DND-41 (cell line): ENCODE measurements around the gene SIN3B.

Source experiments
- ATAC-seq: fragments of 200-7000 bp; cut with Tn5 transposase; 3 replicates; pipeline ENCODE4 v1.9.1; 2021; ENCODE audit warnings: low read depth; ENCODE audit not compliant: insufficient read depth
- DNase-seq: peaks from one replicate; pipeline ENCODE4 v3.0.0-alpha.2; 2020
- H2AFZ ChIP-seq: 2 replicates; pipeline ENCODE4 v1.6.0; 2012; ENCODE audit warnings: low read depth, low read length
- H3K27ac ChIP-seq: 2 replicates; pipeline ENCODE4 v1.5.1; 2012; ENCODE audit warnings: low read length, inconsistent platforms
- H3K27me3 ChIP-seq: fragments of 200-600 bp; sonication (generic); 2 replicates; pipeline ENCODE4 v1.6.0; 2012; ENCODE audit warnings: low read length, mild to moderate bottlenecking, inconsistent platforms; ENCODE audit not compliant: insufficient read depth, poor library complexity
- H3K36me3 ChIP-seq: 2 replicates; pipeline ENCODE4 v1.5.1; 2012; ENCODE audit warnings: low read length, inconsistent platforms; ENCODE audit not compliant: insufficient read depth
- H3K4me1 ChIP-seq: 2 replicates; pipeline ENCODE4 v1.5.1; 2012; ENCODE audit warnings: mild to moderate bottlenecking, low read length; ENCODE audit not compliant: insufficient read depth
- H3K4me2 ChIP-seq: 2 replicates; pipeline ENCODE4 v1.6.0; 2012; ENCODE audit warnings: mild to moderate bottlenecking, moderate library complexity, low read length, inconsistent platforms; ENCODE audit not compliant: insufficient read depth
- H3K4me3 ChIP-seq, 2 experiments: fragments of 200-600 bp in 1 of 2; shearing (Covaris generic) in 1 of 2; 2 replicates each; pipeline ENCODE4 v1.5.1; 2012 to 2016; ENCODE audit warnings: inconsistent platforms in 2 of 2, low read length in 2 of 2, mild to moderate bottlenecking in 2 of 2, low read depth in 1 of 2, moderate library complexity in 1 of 2
- H3K79me2 ChIP-seq: 2 replicates; pipeline ENCODE4 v1.6.0; 2012; ENCODE audit warnings: low read length, inconsistent platforms; ENCODE audit not compliant: insufficient read depth
- H3K9ac ChIP-seq: 2 replicates; pipeline ENCODE4 v1.6.0; 2012; ENCODE audit warnings: low read depth, mild to moderate bottlenecking, inconsistent platforms, low read length, moderate library complexity
- H3K9me3 ChIP-seq: 2 replicates; pipeline ENCODE4 v1.5.1; 2012; ENCODE audit warnings: low read length, moderate library complexity, mild to moderate bottlenecking, inconsistent platforms; ENCODE audit not compliant: insufficient read depth, severe bottlenecking
- H4K20me1 ChIP-seq: 2 replicates; pipeline ENCODE4 v1.6.0; 2012; ENCODE audit warnings: low read length; ENCODE audit not compliant: insufficient read depth
- EZH2 ChIP-seq: IDR thresholded peaks from 3 replicates; pipeline ENCODE4 v1.6.1; 2012; ENCODE audit warnings: borderline replicate concordance, low read depth, mild to moderate bottlenecking, moderate library complexity, low read length, inconsistent platforms; ENCODE audit not compliant: severe bottlenecking
- TF ChIP-seq, protein P1 (sequence below): IDR thresholded peaks from 2 replicates; pipeline ENCODE4 v1.5.1; 2012; ENCODE audit warnings: borderline replicate concordance, low read length, moderate library complexity, mild to moderate bottlenecking; ENCODE audit not compliant: poor library complexity, severe bottlenecking; ENCODE audit errors: extremely low read depth

The SIN3B gene

GRCh38 chr19:16904599-16904998 lies 75.4 kb downstream of the SIN3B start:
- H3K9me3 ChIP-seq = no peaks in the 10 kb centered on the region
- H3K4me2 ChIP-seq = no peak overlapping the region
- H3K79me2 ChIP-seq = no peaks in the 10 kb centered on the region
- DNase-seq (no peak), ATAC-seq (no peak)
- no peaks in the 10 kb centered on the region; the same call in 1 of the 2 replicates for H4K20me1 ChIP-seq
- no peak overlapping the region for H3K27ac ChIP-seq
- TF ChIP-seq, protein P1, sequence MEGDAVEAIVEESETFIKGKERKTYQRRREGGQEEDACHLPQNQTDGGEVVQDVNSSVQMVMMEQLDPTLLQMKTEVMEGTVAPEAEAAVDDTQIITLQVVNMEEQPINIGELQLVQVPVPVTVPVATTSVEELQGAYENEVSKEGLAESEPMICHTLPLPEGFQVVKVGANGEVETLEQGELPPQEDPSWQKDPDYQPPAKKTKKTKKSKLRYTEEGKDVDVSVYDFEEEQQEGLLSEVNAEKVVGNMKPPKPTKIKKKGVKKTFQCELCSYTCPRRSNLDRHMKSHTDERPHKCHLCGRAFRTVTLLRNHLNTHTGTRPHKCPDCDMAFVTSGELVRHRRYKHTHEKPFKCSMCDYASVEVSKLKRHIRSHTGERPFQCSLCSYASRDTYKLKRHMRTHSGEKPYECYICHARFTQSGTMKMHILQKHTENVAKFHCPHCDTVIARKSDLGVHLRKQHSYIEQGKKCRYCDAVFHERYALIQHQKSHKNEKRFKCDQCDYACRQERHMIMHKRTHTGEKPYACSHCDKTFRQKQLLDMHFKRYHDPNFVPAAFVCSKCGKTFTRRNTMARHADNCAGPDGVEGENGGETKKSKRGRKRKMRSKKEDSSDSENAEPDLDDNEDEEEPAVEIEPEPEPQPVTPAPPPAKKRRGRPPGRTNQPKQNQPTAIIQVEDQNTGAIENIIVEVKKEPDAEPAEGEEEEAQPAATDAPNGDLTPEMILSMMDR = no peak
- TF ChIP-seq EZH2 = no peak
- H2AFZ ChIP-seq = no peak overlapping the region
- H3K4me1 ChIP-seq = no peaks in the 10 kb centered on the region
- no peaks in the 10 kb centered on the region for H3K36me3 ChIP-seq
- H3K9ac ChIP-seq = no peak overlapping the region
- H3K4me3 ChIP-seq = no peak overlapping the region
- H3K27me3 ChIP-seq = no peaks in the 10 kb centered on the region

GRCh38 chr19:16908759-16909158 lies 79.6 kb downstream of the SIN3B start:
- H3K9ac ChIP-seq = no peak overlapping the region
- no peaks in the 10 kb centered on the region for H3K36me3 ChIP-seq
- H3K79me2 ChIP-seq = no peaks in the 10 kb centered on the region
- no peak overlapping the region for H3K4me3 ChIP-seq
- no peaks in the 10 kb centered on the region; the same call in 1 of the 2 replicates for H4K20me1 ChIP-seq
- no peak for TF ChIP-seq EZH2
- TF ChIP-seq, protein P1 = no peak
- no peaks in the 10 kb centered on the region for H3K4me1 ChIP-seq
- H3K9me3 ChIP-seq = peaks cover 13% of the 10 kb centered on the region
- H3K4me2 ChIP-seq = no peak overlapping the region
- no peak overlapping the region for H3K27ac ChIP-seq
- H3K27me3 ChIP-seq = no peaks in the 10 kb centered on the region
- ATAC-seq (no peak), DNase-seq (no peak)
- H2AFZ ChIP-seq = no peak overlapping the region

GRCh38 chr19:16911046-16911445 lies 81.8 kb downstream of the SIN3B start:
- Histone ChIP-seq H3K27me3 (no peaks in the 10 kb centered on the region), H3K9me3 (peaks cover 13% of the 10 kb centered on the region), H3K27ac (no peak overlapping the region), H3K79me2 (no peaks in the 10 kb centered on the region), H3K4me3 (no peak overlapping the region), H3K4me1 (no peaks in the 10 kb centered on the region), H4K20me1 (no peaks in the 10 kb centered on the region), H2AFZ (0 out of 2 replicates have a peak overlapping the region, but pooled peaks have one; percentile 13), H3K9ac (no peak overlapping the region), H3K4me2 (no peak overlapping the region), H3K36me3 (no peaks in the 10 kb centered on the region)
- ATAC-seq (no peak), DNase-seq (no peak)
- TF ChIP-seq EZH2 = no peak
- TF ChIP-seq, protein P1 = no peak

DNA sequence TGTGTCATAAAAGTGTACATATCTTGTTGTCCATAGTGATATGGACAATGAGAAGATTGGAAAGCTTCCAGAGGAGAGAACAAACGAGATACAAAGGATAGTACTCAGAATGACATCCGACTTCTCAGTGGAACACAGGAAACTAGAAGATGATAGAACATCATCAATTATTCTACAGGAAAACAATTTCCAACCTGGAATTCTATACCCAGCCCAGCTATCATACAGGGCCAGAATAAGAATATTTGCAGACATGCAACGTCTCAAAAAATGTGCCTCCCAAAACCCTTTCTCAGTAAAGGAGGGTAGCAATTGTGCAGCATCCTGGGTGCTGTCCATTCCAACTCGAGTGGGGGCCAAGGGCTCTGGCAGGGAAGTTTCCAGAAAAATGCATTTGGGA lies 83.6 kb downstream of the SIN3B start:
- H2AFZ ChIP-seq = no peak overlapping the region
- no peaks in the 10 kb centered on the region for H3K27me3 ChIP-seq
- no peak overlapping the region for H3K27ac ChIP-seq
- no peaks in the 10 kb centered on the region for H3K79me2 ChIP-seq
- H3K4me3 ChIP-seq = no peak overlapping the region
- no peaks in the 10 kb centered on the region for H3K4me1 ChIP-seq
- H3K9me3 ChIP-seq = peaks cover 13% of the 10 kb centered on the region
- H3K4me2 ChIP-seq = no peak overlapping the region
- ATAC-seq (no peak), DNase-seq (no peak)
- no peaks in the 10 kb centered on the region for H4K20me1 ChIP-seq
- no peak for TF ChIP-seq EZH2
- TF ChIP-seq, protein P1 = no peak
- H3K9ac ChIP-seq = no peak overlapping the region
- H3K36me3 ChIP-seq = no peaks in the 10 kb centered on the region
